Measurements from ENCODE around the gene SAMD13.

SAMD13 gene

GRCh38 chr1:84370266-84370665 lies 68.8 kb downstream of the SAMD13 start:
- DNase-seq (ENCODE audit: low read depth in 4 of 4, low spot score in 1 of 4), result no peak

- DNase-seq (ENCODE audit: low read depth in 4 of 4, low spot score in 1 of 4), result no peak
Observed at GRCh38 chr1:84370831-84371394, 69.4 kb downstream of the SAMD13 start.

GRCh38 chr1:84373436-84374141 lies 72.1 kb downstream of the SAMD13 start:
- no peak for DNase-seq (ENCODE audit: low read depth in 4 of 4, low spot score in 1 of 4)

GRCh38 chr1:84374991-84375696 lies 73.6 kb downstream of the SAMD13 start:
- no peak for DNase-seq (ENCODE audit: low read depth in 4 of 4, low spot score in 1 of 4)

- no peak for DNase-seq (ENCODE audit: low read depth in 4 of 4, low spot score in 1 of 4)
Observed at GRCh38 chr1:84376000-84376910, 74.7 kb downstream of the SAMD13 start.

GRCh38 chr1:84377480-84378095 lies 76.1 kb downstream of the SAMD13 start:
- no peak for DNase-seq (ENCODE audit: low read depth in 4 of 4, low spot score in 1 of 4)

- no peak for DNase-seq (ENCODE audit: low read depth in 4 of 4, low spot score in 1 of 4)
Observed at GRCh38 chr1:84379138-84379916, 77.8 kb downstream of the SAMD13 start.

GRCh38 chr1:84379917-84380180 lies 78.3 kb downstream of the SAMD13 start:
- no peak for DNase-seq (ENCODE audit: low read depth in 4 of 4, low spot score in 1 of 4)

GRCh38 chr1:84382127-84382526 lies 80.6 kb downstream of the SAMD13 start:
- no peak for DNase-seq (ENCODE audit: low read depth in 4 of 4, low spot score in 1 of 4)

GRCh38 chr1:84385347-84385746 lies 83.8 kb downstream of the SAMD13 start:
- DNase-seq (ENCODE audit: low read depth in 4 of 4, low spot score in 1 of 4), result no peak

- no peak for DNase-seq (ENCODE audit: low read depth in 4 of 4, low spot score in 1 of 4)
Observed at GRCh38 chr1:84386716-84387479, 85.4 kb downstream of the SAMD13 start.

GRCh38 chr1:84387480-84388163 lies 86.1 kb downstream of the SAMD13 start:
- DNase-seq (ENCODE audit: low read depth in 4 of 4, low spot score in 1 of 4), result no peak

- DNase-seq (ENCODE audit: low read depth in 4 of 4, low spot score in 1 of 4), result no peak
Observed at GRCh38 chr1:84390226-84390625, 88.7 kb downstream of the SAMD13 start.

GRCh38 chr1:84398175-84399155 lies 97.0 kb downstream of the SAMD13 start, which contains the start of gene DNASE2B:
DNASE2B (plus strand) TSS chr1:84398484; CDS start chr1:84398565, 81 bp downstream.
- DNase-seq (ENCODE audit: low read depth in 4 of 4, low spot score in 1 of 4), result no peak
